NT2/D1 (cell line): ENCODE results near the gene GTF2A1L.

Experiments used
- DNase-seq: peaks from one replicate; pipeline ENCODE4 v3.0.0-alpha.2; 2011; ENCODE audit warnings: low read depth, low spot score
- H3K27me3 ChIP-seq: 2 replicates; pipeline ENCODE4 v1.6.0; 2011; ENCODE audit warnings: mild to moderate bottlenecking; ENCODE audit not compliant: insufficient read length, insufficient read depth
- H3K36me3 ChIP-seq: 2 replicates; pipeline ENCODE4 v1.6.1; 2011; ENCODE audit warnings: mild to moderate bottlenecking, low read length, mixed read lengths; ENCODE audit not compliant: insufficient read depth, insufficient read length
- H3K4me1 ChIP-seq: 2 replicates; pipeline ENCODE4 v1.5.1; 2011; ENCODE audit not compliant: insufficient read depth, insufficient read length
- H3K4me3 ChIP-seq: 2 replicates; pipeline ENCODE4 v1.5.1; 2011; ENCODE audit warnings: low read depth; ENCODE audit not compliant: insufficient read length
- H3K9ac ChIP-seq: 2 replicates; pipeline ENCODE4 v1.6.0; 2011; ENCODE audit warnings: low read depth; ENCODE audit not compliant: insufficient read length
- H3K9me3 ChIP-seq: 2 replicates; pipeline ENCODE4 v1.5.1; 2011; ENCODE audit warnings: mild to moderate bottlenecking, low read length; ENCODE audit not compliant: insufficient read depth
- SUZ12 ChIP-seq: IDR thresholded peaks from 2 replicates; pipeline ENCODE4 v1.6.1; 2011; ENCODE audit not compliant: insufficient read length, insufficient read depth; ENCODE audit errors: extremely low read depth
- YY1 ChIP-seq: IDR thresholded peaks from 2 replicates; pipeline ENCODE4 v1.6.1; 2011; ENCODE audit not compliant: insufficient read length, insufficient read depth
- ZNF274 ChIP-seq: IDR thresholded peaks from 2 replicates; pipeline ENCODE4 v1.6.1; 2011; ENCODE audit warnings: mild to moderate bottlenecking, low read depth, low read length

The GTF2A1L gene

GRCh38 chr2:48713647-48714046 is 96.0 kb downstream of the GTF2A1L start:
- Histone ChIP-seq H3K9me3 (no peaks in the 10 kb centered on the region), H3K4me3 (no peak overlapping the region), H3K36me3 (no peaks in the 10 kb centered on the region), H3K9ac (no peak overlapping the region), H3K27me3 (no peaks in the 10 kb centered on the region), H3K4me1 (no peaks in the 10 kb centered on the region)
- no peak for DNase-seq
- TF ChIP-seq SUZ12 (no peak), YY1 (no peak), ZNF274 (no peak)

GRCh38 chr2:48714245-48714644 is 96.6 kb downstream of the GTF2A1L start:
- no peak overlapping the region for H3K4me3 ChIP-seq
- TF ChIP-seq YY1: no peak
- TF ChIP-seq ZNF274: no peak
- TF ChIP-seq SUZ12: no peak

DNA sequence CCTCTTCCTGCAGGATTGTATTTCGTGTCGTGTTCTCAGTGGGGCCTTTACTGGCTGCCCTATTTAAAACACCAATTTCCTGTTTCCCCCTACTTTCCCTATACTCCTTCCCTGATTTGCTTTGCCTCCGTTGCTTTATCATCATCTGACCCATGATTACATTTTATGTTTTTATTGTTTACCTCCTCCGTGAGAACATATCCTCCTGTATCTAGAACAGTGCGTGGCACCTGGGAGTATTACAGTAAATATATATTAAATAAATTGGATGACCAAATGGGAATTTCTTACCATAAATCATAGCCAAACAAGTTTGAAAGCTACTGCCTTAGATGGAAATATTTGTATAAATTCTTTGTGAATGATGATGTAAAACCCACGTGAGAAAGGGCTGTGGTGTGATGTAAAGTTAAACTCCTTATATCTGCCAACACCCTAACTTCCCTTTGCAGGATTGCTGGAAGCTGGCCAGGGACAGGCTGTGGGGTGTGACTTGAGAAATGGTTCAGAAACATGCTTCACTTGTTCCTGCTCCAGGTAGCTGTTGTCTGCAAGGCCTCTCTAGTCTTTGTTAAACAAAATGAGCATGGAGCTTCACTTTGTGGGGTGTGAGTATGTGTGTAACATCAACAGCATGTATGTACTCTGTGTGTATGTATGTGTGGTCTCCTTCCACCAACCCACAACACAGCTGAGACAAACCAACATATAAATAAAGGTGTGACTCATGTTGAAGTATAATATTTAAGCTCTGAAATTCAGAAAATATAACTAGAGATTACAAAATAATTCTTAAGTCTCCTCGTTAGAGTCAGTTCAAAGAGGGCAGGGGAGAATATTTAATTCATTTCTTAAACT is 97.6 kb downstream of the GTF2A1L start:
- TF ChIP-seq YY1: no peak
- TF ChIP-seq ZNF274: no peak
- no peak for TF ChIP-seq SUZ12
- Histone ChIP-seq H3K9me3 (no peaks in the 10 kb centered on the region), H3K27me3 (no peaks in the 10 kb centered on the region), H3K4me3 (no peak overlapping the region), H3K9ac (no peak overlapping the region), H3K4me1 (no peaks in the 10 kb centered on the region), H3K36me3 (no peaks in the 10 kb centered on the region)
- no peak for DNase-seq

More at GRCh38 chr2:48714245-48714644, 96.6 kb downstream of the GTF2A1L start:
- DNase-seq: no peak
- H3K9me3 ChIP-seq: no peaks in the 10 kb centered on the region
- H3K4me1 ChIP-seq: no peaks in the 10 kb centered on the region
- no peaks in the 10 kb centered on the region for H3K27me3 ChIP-seq
- H3K36me3 ChIP-seq: no peaks in the 10 kb centered on the region
- no peak overlapping the region for H3K9ac ChIP-seq

DNA sequence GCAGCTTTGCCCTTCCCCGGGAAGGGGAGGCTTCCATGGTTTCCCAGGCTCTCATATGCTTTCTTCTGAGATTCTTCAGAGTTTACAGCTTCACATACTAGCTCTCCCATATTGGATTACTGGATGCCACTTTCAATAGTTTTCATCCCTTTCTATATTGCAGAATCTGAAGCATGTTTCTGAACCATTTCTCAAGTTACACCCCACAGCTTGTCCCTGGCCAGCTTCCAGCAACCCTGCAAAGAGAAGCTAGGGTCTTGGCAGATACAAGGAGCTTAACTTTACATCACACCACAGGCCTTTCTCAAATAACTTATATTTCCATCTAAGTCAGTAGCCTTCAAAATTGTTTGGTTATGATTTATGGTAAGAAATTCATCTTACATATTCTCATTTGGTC is 98.3 kb downstream of the GTF2A1L start:
- DNase-seq: no peak
- no peak overlapping the region for H3K9ac ChIP-seq
- TF ChIP-seq SUZ12 (no peak), ZNF274 (no peak), YY1 (no peak)

DNA sequence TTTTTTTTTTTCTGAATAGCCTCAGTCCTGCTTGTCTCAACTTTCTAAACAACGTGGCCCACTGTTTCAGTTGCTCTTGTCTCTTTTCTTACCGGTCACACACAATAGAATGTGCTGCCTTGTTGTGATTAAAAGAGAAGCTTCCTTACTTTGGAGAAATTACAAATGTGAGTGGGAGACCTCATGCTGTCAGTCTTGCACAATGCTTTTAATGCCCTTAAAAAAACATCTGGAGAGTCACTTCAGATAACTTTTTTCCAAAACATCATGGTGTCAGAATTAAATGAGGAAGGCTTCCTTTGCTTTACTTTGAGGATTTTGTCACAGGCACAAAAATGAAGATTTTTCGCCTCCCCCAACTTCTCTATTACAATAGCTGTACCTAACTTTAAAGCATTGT is 100.2 kb downstream of the GTF2A1L start:
- Histone ChIP-seq H3K4me3 (no peak overlapping the region), H3K27me3 (no peaks in the 10 kb centered on the region), H3K9me3 (no peaks in the 10 kb centered on the region), H3K4me1 (no peaks in the 10 kb centered on the region), H3K36me3 (no peaks in the 10 kb centered on the region), H3K9ac (no peak overlapping the region)
- no peak for TF ChIP-seq ZNF274
- TF ChIP-seq YY1: no peak
- no peak for DNase-seq

More for the DNA sequence above, 98.3 kb downstream of the GTF2A1L start:
- no peaks in the 10 kb centered on the region for H3K27me3 ChIP-seq
- no peaks in the 10 kb centered on the region for H3K4me1 ChIP-seq
- no peaks in the 10 kb centered on the region for H3K36me3 ChIP-seq
- H3K9me3 ChIP-seq: no peaks in the 10 kb centered on the region
- no peak overlapping the region for H3K4me3 ChIP-seq

GRCh38 chr2:48719480-48720177 is 102.0 kb downstream of the GTF2A1L start:
- TF ChIP-seq YY1 (no peak), ZNF274 (no peak), SUZ12 (no peak)
- no peaks in the 10 kb centered on the region for H3K27me3 ChIP-seq
- DNase-seq: no peak
- H3K9me3 ChIP-seq: no peaks in the 10 kb centered on the region
- no peaks in the 10 kb centered on the region for H3K4me1 ChIP-seq
- no peaks in the 10 kb centered on the region for H3K36me3 ChIP-seq
- no peak overlapping the region for H3K9ac ChIP-seq
- H3K4me3 ChIP-seq: no peak overlapping the region

DNA sequence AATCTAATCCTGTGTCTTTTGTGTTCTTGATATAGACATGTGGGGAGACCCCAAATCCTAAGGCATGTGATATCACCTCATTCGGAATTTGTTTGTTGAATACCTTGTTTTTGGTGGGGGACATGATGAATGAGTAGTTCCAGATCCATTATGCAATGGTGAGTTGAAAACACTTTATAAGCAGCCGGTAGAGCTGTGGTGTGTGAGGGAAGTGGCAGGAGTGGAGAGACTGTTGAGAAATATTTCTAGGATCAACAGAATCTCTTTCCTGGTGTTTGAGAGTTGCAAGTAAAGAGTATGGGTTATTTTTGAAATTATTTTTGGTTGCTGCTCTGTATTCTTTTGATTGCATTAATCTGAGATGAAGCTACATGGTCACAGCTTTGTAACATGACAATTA is 103.5 kb downstream of the GTF2A1L start:
- Histone ChIP-seq H3K27me3 (no peaks in the 10 kb centered on the region), H3K4me1 (no peaks in the 10 kb centered on the region), H3K9ac (no peak overlapping the region), H3K4me3 (no peak overlapping the region), H3K9me3 (no peaks in the 10 kb centered on the region), H3K36me3 (no peaks in the 10 kb centered on the region)
- TF ChIP-seq YY1 (no peak), ZNF274 (no peak), SUZ12 (no peak)
- DNase-seq: no peak

GRCh38 chr2:48722391-48722790 is 104.7 kb downstream of the GTF2A1L start:
- no peak for DNase-seq
- Histone ChIP-seq H3K27me3 (no peaks in the 10 kb centered on the region), H3K4me3 (no peak overlapping the region), H3K9me3 (no peaks in the 10 kb centered on the region), H3K4me1 (no peaks in the 10 kb centered on the region), H3K9ac (no peak overlapping the region), H3K36me3 (no peaks in the 10 kb centered on the region)
- TF ChIP-seq ZNF274: no peak
- TF ChIP-seq SUZ12: no peak
- TF ChIP-seq YY1: no peak
